ENCODE data around the gene RSPH6A.
A peak's percentile ranks its signal among the peaks of the same experiment; 100 is the strongest.

Gene RSPH6A

DNA sequence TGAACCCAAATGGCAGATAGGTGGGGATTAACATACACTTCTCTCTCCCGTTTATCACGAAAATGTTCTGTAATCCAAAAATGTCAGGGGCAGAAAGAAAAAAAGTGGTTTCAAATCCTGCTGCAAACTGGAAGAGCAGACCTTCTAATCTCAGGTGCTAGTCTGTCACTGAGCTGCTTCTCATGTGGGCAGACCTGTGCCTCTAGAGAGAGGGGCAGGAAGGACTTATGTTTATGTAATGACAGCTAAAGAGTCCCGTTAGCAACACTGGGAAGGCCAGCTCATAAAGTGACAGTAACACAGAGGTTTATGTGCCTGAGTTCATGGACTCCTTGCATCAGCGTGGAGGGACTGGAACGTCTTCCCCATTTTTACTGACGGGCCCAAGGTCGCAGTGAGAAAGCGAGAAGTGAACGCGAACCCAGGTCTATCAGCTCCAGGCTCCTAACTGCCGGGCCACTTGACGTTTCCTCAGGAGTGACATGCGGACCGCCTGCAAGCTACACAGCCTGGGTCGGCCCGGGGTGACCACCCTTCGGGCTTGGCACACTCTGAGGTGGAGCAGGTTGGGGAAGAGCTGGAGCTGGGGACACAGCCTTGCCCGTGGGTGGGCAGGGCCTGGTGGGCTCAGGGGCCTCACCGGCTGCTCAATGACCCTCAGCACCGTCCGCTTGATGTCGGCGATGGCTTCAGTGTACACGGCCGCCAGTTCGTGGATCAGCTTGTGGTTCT lies 9.6 kb upstream of the RSPH6A start:
- no peak for DNase-seq

DNA sequence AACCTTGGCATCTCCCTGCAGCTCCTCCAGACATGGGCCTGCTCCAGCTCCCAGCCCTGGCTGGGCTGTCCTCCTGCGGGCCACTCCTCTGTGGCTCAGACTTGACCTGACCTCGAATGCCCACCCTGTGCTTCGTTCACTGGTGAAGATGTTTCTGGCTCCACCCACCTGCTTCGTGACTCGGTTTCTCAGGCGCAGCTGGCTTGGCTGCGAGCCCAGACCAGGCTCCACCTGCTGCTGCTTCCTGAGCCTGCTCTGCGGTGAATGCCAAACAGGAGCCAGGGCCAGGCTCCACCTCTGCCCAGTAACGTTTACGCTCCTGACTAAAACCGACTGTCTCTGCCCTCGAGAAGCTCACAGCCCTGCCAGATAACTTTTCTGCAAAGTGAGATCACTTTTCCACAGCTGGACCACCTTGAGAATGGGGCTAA lies 8.9 kb upstream of the RSPH6A start:
- DNase-seq = no peak

GRCh38 chr19:45823182-45823581 lies 8.1 kb upstream of the RSPH6A start:
- no peak for DNase-seq

DNA sequence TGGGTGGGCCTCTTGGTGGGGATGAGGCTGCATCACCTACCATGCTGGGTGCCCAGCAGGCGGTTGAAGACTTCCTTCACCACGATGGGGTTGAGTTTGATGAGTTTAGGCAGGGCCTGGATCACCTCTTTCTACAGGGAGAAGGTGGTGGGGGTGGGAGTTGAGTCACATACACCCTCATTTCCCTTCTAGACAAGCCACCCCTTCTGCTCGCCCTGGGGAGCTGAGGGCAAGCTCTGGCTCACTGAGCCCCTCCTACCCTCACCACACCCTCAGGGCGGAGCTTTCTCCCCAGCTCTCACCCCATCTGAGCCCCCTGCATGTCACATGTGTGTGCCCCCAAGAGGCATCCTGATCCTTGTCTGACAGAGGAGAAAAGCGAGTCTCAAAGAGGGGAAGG lies 7.6 kb upstream of the RSPH6A start:
- DNase-seq = no peak

DNA sequence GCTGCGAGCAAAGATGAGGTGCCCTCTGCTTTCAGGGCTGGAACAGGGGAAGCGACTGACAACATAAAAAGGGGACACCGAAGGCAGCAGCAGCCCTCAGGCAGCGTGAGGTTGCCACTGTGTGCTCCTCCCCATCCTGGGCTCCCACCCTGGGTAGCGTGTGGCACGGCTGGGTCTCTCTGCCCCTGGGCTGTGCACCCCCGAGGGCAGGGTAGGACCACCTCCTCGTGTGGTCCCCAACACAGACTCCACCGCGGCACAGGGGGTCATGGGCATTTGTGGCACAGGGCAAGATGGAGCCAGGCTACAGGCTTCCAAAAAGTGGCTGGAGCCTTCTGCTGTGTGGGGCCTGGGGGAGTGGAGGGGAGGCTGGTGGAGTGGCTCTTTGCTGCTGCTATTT lies 6.5 kb upstream of the RSPH6A start:
- no peak for DNase-seq

GRCh38 chr19:45821103-45821521 lies 6.0 kb upstream of the RSPH6A start:
- DNase-seq = no peak

DNA sequence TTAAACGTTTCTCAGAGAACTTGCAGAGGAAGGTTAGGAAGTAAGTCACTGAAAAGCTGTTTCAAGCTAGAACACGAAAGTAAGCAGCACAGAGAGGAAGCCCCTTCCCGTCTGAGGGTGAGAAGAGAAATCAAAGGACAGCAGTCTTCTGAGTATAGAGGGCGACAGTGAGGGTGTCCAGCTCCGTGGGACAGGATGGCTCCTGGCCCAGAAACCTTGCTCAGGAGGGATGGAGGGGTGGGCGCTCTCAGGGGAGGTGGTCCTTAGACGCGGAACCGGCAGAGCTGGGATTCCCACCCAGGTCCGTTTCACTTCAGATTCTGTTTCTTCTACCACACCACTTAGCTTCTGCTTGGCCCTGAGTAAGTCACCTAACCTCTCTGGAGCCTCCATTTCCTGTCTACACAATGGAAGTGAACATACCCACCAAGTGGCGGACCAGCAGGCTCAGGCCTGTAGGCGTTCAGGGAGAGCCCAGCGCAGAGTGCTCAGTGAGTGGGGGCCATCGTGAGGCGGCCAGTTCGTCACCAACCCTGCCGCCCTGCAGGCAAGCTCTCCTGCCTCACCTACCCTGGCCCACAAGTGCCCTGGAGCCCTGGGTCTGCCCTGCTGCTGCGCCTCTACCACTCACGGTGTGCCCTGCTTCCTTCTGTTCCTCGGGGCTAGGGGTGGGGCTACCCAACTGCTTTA lies 5.5 kb upstream of the RSPH6A start:
- no peak for DNase-seq

DNA sequence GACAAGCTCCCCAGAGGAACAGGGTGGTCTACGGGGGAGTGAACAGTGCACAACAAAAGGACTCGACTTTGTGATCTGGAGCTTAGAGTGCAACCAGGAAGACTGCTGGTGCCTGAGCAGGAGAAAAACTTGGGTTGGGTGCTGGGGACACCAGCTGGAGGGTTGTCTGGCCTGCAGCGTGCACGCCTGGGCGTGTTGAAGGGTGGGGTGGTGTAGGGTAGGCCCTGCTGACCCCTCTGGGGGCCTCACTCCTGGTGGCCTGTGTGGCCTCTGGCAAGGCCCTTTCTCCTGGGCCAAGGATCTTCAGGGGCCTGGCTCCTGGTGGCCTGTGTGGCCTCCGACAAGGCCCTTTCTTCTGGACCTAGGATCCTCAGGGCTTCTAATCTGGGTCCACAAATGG lies 4.7 kb upstream of the RSPH6A start:
- DNase-seq = no peak

GRCh38 chr19:45817725-45818301 lies 2.7 kb upstream of the RSPH6A start:
- DNase-seq = no peak

GRCh38 chr19:45817010-45817724 lies 2.1 kb upstream of the RSPH6A start:
- DNase-seq = peak; percentile 96

- DNase-seq = no peak
These were observed 1.3 kb upstream of the RSPH6A start for GRCh38 chr19:45816236-45817009.

GRCh38 chr19:45815481-45816216 lies 541 bp upstream of the RSPH6A start:
- no peak for DNase-seq

DNA sequence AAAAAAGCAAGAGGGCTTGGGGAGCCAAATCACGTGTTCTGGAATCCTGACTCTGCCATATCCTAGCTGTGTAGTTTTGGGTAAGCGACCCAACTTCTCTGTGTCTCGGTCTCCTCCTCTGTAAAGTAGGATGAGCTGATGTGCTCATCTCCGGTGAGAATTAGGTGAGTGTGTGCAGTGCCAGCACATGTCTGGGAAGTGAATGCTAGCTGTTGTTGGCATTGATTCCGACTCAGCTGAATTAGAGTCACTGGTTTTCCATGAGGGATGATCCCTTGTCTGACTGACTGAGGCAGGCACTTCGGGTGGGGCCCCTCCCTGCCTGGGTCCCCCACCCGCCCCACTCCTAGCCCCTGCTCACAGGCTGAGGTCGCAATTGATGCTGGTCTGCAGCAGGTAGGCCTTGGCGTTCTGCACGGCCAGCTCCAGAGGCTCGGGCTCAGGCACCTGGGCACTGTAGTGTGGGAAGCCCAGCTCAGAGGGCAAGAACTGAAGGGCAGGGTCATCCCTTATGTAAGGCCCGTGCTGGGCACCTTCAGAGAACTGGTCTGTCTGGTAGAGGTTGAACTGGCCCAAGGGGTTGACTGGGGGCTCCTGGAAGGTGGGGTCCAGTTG lies 835 bp downstream of the RSPH6A start:
- DNase-seq = no peak

GRCh38 chr19:45812297-45812696 lies 2.8 kb downstream of the RSPH6A start:
- no peak for DNase-seq

- no peak for DNase-seq
These were observed 5.4 kb downstream of the RSPH6A start for GRCh38 chr19:45809643-45810159.

GRCh38 chr19:45805719-45806118 lies 9.4 kb downstream of the RSPH6A start:
- no peak for DNase-seq

DNA sequence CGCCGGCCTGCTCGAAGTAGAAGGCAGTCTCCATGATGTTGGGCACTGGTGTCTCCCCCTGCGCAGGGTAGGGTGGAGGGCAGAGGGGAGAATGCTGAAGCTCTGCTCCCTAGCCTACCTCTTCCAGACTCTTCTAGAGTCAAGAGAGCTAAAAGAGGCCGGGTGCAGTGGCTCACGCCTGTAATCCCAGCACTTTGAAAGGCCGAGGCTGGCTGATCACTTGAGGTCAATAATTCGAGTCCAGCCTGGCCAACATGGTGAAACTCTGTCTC lies 10.2 kb downstream of the RSPH6A start:
- no peak for DNase-seq

DNA sequence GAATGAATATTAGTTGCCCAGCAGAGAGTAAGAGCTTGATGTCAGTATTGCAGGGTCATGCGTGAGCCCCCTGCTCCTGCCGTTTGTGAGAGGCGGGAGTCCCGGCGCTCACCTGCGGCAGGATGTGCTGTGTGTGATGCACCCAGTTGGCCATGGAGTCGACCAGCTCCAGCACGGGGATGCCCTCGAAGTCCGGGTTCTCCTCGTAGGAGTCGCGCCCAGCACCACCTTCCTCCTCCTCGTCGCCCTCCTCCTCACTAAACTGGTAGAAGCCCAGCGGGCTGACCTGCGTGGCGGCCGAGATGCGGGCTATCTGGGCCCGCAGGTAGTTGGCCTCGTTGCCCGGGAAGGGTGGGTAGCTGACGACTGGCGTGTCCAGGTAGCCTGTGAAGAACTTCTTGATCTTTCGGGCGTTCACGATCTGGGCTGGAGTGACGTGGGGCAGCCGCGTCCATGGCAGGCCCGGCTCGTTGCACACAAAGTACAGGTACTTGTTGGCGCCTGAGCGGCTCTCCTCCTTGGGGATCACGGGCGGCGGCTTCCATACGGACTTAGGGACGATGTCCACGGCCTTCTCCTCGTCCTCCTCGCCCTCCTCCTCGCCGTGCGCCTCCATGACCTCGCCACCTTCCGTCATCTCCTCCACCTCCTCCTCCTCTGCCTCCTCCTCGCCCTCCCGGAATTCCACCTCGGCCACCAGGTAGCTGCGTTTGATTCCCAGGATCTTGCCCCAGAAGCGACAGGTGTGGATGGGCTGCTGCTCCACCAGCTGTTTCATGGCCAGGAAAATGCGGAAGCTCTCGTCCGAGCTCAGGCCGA lies 10.8 kb downstream of the RSPH6A start:
- DNase-seq = no peak

- no peak for DNase-seq
These were observed 13.4 kb downstream of the RSPH6A start for GRCh38 chr19:45801603-45802175.

GRCh38 chr19:45800070-45800553 lies 15.0 kb downstream of the RSPH6A start:
- no peak for DNase-seq

All from CD4-positive, alpha-beta T cell treated with Interleukin-21 for 1 hour (primary cell).